ENCODE results near the gene SLC7A6OS.

SLC7A6OS gene

DNA sequence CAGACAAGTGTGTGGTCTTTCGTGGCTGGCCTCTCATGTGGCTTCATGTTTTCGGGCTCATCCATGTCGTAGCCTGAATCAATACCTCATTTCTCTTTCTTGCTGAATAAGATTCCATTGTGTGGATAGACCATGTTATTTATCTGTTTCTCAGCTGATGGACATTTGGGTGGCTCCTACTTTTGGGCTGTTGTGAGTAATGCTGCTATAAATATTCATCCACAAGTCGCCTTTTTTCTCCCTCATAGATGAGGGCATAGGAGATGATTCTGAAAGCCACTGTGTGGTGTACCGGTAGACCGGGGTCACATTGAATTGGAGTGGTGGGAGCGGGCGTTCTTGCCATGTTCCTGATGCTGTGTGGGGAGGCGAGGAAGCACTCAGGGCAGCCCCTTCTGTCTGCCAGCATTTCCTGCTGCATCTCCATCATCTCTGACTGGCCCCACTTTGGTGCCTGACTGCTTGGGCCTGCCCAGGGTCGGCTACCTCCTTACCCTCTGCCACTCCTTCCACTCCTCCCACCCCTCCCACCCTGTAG is 40.1 kb upstream of the SLC7A6OS start:
- no peak overlapping the region for H3K4me3 ChIP-seq (ENCODE audit: control insufficient read depth, low read depth, low read length)
- no peak for DNase-seq (ENCODE audit: low read depth)
- no peak for TF ChIP-seq CTCF (IDR thresholded peaks at IDR 0.05; ENCODE audit: control insufficient read depth, insufficient read depth, low read depth, low read length, missing control alignments)

GRCh38 chr16:68349838-68350410 is 39.2 kb upstream of the SLC7A6OS start:
- no peak for DNase-seq (ENCODE audit: low read depth)
- no peak overlapping the region for H3K4me3 ChIP-seq (ENCODE audit: control insufficient read depth, low read depth, low read length)
- TF ChIP-seq CTCF (IDR thresholded peaks at IDR 0.05; ENCODE audit: control insufficient read depth, insufficient read depth, low read depth, low read length, missing control alignments): no peak

DNA sequence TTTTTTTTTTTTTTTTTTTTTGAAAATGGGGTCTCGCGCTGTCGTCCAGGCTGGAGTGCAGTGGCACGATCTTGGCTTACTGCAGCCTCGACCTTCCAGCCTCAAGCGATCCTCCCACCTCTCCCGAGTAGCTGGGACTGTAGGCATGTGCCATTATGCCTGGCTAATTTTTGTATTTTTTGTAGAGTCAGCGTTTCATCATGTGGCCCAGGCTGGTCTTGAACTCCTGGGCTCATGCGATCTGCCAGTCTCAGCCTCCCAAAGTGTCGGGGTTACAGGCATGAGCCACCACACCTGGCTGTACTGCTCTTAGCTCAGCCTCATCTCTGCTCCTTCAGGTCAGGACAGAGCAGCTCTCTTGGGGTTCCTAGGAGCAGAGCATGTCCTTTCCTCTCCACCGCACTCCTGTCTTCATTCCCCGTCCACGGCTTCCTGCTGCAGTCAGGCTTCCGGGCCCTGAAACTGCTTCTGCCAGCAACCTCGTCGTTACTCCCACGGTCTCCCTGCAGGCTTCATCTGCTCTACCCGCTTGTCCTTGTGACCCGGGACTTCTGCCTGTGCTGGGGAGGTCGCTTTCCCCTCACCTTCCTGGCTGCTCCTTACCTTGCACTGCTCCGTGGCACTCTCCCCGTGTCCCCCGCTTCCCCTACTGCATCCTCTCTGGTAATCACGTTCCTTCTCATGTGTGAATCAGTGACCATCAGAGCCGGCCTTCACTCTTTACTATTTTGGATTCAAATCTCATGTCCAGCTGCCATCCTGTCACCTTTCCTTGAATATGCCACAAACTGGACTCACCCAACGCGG is 38.1 kb upstream of the SLC7A6OS start:
- no peak for TF ChIP-seq CTCF (IDR thresholded peaks at IDR 0.05; ENCODE audit: control insufficient read depth, insufficient read depth, low read depth, low read length, missing control alignments)
- H3K4me3 ChIP-seq (ENCODE audit: control insufficient read depth, low read depth, low read length): no peak overlapping the region
- DNase-seq (ENCODE audit: low read depth): no peak

GRCh38 chr16:68347605-68348004 is 36.9 kb upstream of the SLC7A6OS start:
- H3K4me3 ChIP-seq (ENCODE audit: control insufficient read depth, low read depth, low read length): no peak overlapping the region
- TF ChIP-seq CTCF (IDR thresholded peaks at IDR 0.05; ENCODE audit: control insufficient read depth, insufficient read depth, low read depth, low read length, missing control alignments): no peak
- DNase-seq (ENCODE audit: low read depth): no peak

GRCh38 chr16:68346892-68347480 is 36.2 kb upstream of the SLC7A6OS start:
- no peak for TF ChIP-seq CTCF (IDR thresholded peaks at IDR 0.05; ENCODE audit: control insufficient read depth, insufficient read depth, low read depth, low read length, missing control alignments)
- H3K4me3 ChIP-seq (ENCODE audit: control insufficient read depth, low read depth, low read length): no peak overlapping the region
- no peak for DNase-seq (ENCODE audit: low read depth)

DNA sequence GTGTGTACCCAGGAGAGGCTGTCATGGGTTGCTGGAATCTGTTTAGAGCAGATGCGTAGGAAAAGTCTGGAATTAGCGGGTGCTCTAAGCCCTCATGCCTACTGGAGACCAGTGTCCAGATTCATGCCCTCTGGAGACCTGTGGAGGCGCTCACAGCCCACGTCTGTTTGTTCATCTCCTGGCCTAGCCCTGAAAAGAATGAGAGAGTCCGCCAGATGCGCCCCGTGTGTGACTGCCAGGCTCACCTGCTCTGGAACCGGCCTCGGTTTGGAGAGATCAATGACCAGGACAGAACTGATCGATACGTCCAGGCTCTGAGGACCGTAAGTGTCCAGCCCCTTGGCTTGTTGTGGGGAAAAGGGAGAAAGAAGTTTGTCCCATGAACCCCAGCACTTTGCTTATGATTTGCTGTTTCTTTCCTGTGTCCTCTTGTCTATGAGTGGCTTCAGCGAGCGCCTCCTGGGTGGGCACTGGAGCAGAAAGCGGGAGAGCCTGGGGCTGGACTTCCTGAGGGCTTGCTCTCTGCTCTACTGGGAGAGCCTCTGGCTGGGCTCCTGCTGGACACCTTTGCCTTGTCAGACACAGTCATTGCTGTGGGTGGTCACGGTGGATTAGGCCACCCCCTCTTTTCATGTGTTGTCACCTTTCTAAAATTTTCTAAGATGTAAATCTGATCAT is 35.4 kb upstream of the SLC7A6OS start:
- TF ChIP-seq CTCF (IDR thresholded peaks at IDR 0.05; ENCODE audit: control insufficient read depth, insufficient read depth, low read depth, low read length, missing control alignments): no peak
- DNase-seq (ENCODE audit: low read depth): no peak

More for the DNA sequence above, 35.4 kb upstream of the SLC7A6OS start:
- H3K4me3 ChIP-seq (ENCODE audit: control insufficient read depth, low read depth, low read length): no peak overlapping the region
